Panc1 (cell line): ENCODE results near the gene WDR83.

Source experiments
- CTCF ChIP-seq: fragments of 450-650 bp; IDR thresholded peaks from 2 replicates; pipeline ENCODE4 v1.5.1; 2017; ENCODE audit warnings: mild to moderate bottlenecking
- POLR2AphosphoS5 ChIP-seq: IDR thresholded peaks from 2 replicates; pipeline ENCODE4 v1.6.1; 2012; ENCODE audit warnings: mild to moderate bottlenecking, low read depth, low read length, moderate library complexity
- TCF7L2 ChIP-seq: IDR thresholded peaks from 2 replicates; pipeline ENCODE4 v1.6.1; 2011; ENCODE audit warnings: mild to moderate bottlenecking, low read depth, low read length, inconsistent platforms

DNA sequence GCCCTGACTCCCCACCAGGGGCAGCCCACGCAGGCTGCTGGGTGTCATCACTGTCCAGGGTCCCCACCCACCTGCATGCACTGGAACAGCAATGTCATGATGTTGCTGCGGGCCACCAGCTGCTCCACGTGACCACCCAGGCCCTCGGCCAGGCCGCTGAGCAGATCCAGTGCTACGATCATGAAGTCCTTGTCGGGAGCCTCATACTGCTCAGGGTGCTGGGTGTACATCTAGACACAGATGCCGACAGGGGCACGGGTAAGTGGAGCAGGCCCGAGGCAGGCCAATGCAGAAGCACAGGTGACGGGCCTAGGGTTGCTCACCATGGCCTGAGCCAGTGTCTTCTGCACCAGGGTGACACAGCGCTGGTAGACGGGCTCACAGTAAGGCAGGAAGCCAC lies 38.6 kb downstream of the WDR83 start:
- TF ChIP-seq POLR2AphosphoS5 (no peak), CTCF (no peak), TCF7L2 (no peak)
